Measurements from ENCODE around the gene COMMD7.

COMMD7 gene

DNA sequence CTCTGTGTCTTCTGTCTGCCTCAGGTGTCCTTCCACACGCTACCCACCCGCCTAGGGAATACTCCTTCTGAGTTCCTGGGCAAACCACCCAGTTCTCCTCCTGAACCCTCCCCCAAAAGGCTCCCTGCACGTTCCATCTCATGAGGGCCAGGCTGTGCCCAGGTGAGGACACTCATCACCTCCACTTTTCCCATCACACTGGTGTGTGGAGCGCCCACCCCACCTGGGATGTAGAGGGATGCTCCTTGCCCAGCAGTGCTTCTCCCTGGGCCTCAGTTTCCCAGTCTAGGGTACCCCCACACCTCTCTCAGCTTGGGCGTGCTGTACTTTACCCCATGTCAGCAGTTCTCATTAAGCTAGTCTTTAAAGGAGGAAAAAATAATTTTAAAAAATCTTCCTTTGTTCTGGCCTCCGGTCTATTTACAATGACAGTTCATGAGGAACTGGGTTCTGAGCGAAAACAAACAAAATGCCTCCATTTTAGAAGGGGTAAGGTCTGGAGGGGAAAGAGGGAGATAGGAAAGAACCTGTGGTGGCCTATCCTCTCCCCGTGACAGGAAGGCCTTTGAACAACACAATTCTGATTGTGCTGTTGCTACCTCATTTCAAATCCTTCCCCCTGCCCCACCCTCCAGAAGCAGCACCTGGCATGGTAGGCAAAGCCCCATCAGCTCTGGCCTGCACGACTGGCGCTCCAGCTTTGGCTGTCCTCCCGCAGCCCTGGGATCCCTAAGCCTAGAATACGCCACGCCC is 67.9 kb downstream of the COMMD7 start:
- no peak for DNase-seq

DNA sequence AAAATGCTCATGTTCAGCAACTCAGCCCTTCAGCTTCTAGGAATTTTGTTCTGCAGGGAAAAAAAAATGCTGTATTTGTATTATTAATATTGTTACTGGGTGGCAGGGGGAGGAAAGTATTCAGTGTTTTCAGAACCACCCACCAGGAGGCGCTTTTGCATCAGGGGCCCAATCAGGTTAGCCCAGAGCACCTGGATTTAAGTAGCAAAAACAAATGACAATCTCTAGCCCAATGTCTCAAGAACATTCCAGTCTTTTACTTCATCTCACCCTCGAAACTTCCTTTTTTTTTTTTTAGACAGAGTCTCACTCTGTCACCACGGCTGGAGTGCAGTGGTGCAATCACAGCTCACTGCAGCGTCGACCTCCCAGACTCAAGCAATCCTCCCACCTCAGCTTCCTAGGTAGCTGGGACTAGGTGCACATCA is 68.9 kb downstream of the COMMD7 start:
- peak; percentile 31 to 73 (median 56) for DNase-seq

DNA sequence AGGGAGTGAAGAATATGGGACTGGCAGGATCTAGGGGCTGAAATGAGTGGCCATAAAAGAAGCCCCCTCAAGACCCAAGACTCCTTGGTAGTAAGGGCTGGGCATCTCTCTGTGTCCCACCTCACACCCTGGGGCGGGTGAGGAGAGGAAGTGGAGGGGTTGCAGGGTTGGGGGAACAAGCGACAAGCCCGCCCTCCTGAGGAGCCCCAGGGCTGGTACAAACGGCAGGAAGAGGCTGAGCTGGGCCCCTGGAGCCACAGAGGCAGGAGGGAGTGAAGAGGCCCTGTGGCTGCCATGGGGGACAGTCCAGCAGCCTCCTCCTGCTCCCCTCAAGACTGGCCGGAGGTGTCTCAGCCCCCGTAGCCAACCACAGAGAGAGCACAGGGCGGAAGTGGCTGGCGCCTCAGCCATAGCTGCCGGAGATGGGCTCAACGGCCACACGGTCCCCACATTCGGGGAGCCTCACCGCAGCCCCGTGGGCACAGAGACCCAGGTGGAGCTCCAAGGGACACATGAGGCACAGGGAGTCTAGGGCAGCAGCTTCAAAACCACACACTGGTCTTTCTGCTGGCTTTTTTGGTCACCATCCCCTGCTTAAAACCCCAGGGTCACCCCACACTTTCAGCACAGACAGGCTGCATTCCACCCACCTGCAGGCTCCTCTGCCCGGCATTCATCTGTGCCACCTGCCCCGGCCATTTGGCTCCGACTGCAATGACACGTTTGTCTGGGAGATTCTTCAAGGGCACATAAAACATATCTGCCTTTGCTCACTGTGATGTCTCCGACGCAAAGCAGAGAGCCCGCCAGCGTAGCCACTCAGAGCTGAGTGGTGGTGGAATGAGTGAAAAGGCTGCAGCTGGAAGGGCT is 70.0 kb downstream of the COMMD7 start:
- peak in 3 of 6 experiments; percentile 6 to 8 (median 8) for DNase-seq

DNA sequence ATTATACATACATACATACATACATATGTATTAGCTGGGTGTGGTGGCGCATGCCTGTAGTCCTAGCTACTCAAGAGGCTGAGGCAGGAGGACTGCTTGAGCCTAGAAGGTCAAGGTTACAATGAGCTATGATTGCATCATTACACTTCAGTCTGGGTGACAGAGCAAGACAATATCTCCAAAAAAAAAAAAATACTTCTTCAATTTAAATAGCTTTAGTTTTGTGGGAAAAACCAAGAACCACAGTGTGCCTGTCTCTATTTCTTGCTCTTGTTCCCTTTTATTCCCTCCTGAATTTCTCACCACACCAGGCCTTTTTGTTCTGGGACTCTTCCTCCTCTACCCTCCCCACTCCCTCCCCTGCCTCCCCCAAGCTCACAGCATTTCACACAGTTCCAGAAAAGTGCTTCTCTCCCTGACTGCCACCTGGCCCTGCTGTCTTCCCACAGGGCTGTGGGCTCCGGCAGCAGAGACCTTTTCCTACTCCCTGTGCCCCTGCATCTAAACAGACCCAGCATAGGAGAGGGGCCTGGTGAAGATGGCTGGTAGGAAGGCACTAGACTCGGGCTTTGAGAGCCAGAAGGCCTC is 70.8 kb downstream of the COMMD7 start:
- no peak for DNase-seq

DNA sequence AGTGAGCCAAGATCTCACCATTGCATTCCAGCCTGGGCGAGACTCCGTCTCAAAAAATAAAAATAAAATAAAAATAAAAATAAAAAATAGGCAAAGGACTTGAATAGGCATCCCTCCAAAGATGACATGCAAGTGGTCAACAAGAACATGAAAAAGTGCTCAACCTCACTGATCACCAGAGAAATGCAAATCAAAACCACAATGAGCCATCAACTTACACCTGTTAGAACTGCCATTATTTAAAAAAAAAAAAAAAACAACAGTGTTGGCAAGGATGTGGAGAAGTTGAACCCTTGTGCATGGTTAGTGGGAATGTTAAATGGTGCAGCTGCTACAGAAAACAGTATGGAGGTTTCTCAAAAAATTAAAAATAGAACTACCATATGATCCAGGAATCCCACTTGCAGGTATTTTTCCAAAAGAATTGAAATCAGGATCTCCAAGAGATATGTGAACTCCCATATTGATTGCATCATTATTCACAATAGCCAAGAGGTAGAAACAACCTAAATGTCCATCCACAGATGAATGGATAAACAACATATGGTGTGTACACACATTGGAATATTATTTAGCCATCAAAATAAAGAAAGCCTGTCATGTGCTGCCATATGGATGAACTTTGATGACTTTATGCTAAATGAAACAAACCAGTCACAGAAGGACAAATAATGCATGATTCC is 72.4 kb downstream of the COMMD7 start:
- DNase-seq, result no peak

DNA sequence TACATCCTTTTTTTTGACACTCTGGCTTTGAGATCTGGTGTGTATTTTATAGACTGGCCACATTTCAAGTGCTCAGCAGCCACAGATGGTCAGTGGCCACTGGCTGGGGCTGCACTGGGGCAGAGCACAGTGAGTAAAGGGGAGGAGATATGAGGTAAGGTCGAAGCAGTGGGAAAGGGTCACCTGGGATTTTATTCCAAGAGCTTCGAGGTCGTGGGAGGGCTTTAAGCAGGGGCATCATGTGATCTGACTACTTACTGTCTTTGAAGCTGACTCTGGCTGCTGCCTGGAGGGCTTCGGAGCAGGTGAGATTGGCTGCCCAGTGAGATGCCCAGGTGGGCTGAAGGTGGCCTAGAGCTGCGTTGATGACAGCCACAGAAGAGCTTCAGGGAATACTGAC is 76.2 kb downstream of the COMMD7 start:
- DNase-seq, result no peak

DNA sequence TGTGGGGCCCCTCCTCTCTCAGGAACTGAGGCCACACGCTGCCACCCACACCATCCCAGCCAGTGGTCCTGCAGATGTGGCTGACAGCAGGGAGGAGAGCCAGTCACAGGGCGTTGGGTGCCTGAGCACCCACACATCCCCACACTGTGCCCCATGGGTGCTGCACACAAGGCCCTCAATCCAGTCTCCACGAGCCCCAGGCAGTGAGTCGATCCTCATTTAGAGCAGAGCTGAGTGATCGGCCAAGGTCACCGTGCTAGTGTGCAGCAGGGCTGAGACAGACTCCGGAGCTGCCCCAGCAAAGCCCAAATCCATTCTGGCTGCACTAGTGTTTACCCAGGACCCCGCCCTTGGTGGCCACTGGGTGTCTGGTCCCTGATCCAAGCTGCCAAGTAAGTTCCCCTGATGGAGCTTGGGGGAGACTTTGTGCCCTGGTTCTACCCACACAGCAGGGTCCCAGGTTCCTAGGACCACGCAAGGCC is 78.5 kb downstream of the COMMD7 start:
- DNase-seq, result no peak

DNA sequence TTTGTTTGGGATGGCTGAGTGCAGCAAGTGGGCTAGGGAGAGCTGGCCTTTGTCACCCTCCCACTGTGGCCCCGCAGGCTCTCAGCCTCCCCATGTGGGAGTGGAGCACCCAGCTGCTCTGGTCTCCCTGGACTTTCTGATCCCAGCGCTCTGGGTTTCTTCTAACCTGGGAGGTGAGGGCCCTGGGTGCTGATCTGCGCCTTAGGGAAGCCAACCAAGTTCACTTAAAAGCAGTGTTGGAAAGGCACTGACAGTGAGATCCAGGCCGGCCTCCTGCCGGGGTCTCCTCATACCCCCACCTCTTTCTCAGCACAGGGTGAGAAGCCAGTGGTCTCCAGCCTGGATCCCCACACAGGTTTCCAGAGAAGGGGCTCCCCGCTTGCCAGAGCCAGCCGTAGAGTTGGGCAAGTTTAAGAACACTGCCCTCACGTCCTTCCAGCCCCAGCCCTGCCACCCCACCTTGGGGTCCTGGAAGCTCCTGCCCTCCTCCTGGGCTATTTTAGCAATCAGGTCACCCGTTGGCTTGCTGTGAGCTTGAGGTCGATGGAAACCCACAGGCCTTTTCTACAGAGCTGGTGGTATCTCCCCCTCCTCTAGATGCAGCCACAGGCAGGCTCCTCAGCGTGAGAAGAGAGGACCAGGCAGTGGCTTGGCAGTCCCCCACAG is 79.1 kb downstream of the COMMD7 start:
- DNase-seq, result no peak

DNA sequence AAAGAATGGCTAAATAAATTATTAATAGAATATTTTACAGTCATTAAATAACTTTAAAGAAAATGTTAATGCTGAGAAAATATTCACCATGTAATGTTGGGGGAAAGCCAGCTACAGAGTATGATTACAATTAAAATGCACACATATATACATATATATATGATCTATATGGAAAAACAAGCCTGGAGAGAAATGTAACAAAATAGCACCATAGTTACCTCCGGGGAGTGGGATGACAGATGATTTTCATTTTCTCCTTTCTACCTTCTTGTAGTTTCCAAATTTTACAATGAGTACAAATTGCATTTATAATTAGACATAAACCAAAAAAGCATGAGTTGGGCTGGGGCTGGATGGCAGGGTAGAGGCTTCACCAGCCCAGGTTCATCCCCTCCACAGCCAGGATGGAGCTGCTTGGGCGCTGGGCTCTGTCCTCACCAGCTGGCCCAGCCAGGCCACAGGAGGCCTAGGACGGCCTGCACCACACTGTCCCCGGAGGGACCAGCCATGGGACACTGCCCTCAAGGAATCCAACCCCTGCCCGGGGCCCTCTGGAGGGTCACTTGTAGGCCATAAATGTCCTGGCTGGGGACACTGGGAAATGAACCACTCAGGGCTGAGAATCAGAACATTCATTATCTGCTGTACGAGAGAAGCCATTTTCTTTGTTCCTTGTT is 79.8 kb downstream of the COMMD7 start:
- DNase-seq, result no peak

DNA sequence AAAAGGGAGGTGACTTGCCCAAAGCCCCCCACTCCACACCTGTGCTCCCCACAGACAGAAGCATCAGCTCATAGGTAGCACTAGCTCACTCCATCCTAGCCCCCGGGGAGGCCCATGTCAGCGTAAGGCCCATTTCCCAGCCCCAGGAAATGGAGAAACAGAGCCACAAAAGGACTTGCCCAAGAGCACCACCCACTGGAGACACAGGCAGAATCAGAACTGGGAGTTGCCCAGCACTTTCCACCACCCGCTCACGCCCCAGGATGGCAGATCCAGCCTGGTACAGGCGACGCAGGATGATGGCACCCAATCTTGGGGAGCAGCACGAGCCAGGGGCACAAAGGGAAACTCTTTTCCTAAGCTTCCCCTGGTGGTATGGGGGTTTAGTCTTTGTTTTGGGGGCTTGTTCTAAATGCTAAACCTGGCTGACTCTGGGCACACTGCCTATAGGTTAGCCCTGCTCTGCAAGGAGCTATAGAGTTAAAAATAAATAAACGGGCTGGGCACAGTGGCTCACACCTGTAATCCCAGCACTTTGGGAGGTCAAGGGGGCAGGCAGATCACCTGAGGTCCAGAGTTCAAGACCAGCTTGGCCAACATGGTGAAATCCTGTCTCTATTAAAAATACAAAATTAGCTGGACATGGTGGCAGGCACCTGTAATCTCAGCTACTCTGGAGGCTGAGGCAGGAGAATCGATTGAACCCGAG is 81.3 kb downstream of the COMMD7 start:
- no peak for DNase-seq

DNA sequence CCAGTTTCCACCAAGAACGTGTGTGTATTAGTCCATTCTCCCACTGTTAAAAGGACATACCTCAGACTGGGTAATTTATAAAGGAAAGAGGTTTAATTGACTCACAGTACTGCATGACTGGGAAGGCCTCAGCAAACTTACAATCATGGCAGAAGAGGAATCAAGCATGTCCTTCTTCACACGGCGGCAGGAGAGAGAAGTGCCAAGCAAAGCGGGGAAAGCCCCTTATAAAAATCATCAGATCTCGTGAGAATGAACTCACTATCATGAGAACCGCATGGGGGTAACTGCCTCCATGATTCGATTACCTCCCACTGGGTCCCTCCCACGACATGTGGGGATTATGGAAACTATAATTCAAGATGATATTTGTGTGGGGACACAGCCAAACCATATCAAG is 82.6 kb downstream of the COMMD7 start:
- DNase-seq, result no peak

DNA sequence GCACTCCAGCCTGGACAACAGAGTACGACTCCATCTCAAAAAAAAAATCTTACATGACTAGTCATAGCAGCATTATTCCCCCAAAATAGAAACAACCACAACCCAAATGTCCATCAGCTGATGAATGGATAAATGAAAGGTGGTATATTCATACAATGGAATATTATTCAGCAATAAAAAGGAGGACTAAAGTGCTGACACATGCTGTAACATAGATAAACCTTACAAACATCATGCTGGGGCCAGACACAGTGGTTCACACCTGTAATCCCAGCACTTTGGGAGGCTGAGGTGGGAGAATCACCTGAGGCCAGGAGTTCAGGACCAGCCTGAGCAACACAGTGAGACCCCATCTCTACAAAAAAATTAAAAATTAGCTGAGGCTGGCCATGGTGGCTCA is 86.4 kb downstream of the COMMD7 start:
- no peak for DNase-seq

DNA sequence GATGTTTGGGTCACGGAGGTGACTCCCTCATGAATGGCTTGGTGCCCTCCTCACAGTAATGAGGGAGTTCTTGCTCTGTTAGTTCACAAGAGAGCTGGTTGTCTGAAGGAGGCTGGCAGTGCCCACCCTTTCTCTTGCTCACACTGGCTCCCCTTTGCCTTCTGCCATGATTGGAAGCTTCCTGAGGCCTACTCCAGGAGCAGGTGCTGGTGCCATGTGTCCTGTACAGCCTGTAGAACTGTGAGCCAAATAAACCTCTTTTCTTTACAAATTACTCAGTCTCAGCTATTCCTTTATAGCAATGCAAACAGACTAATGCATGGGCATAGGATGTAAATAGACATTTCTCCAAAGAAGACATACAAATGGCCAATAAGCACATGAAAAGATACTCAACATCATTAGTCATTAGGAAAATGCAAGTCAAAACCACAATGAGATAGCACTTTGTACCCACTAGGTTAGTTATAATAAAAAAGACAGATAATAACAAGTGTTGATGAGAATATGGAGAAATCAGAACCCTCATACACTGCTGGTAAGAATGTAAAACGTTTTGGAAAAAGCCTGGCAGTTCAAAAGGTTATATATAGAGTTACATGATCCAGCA is 87.3 kb downstream of the COMMD7 start:
- no peak for DNase-seq

DNA sequence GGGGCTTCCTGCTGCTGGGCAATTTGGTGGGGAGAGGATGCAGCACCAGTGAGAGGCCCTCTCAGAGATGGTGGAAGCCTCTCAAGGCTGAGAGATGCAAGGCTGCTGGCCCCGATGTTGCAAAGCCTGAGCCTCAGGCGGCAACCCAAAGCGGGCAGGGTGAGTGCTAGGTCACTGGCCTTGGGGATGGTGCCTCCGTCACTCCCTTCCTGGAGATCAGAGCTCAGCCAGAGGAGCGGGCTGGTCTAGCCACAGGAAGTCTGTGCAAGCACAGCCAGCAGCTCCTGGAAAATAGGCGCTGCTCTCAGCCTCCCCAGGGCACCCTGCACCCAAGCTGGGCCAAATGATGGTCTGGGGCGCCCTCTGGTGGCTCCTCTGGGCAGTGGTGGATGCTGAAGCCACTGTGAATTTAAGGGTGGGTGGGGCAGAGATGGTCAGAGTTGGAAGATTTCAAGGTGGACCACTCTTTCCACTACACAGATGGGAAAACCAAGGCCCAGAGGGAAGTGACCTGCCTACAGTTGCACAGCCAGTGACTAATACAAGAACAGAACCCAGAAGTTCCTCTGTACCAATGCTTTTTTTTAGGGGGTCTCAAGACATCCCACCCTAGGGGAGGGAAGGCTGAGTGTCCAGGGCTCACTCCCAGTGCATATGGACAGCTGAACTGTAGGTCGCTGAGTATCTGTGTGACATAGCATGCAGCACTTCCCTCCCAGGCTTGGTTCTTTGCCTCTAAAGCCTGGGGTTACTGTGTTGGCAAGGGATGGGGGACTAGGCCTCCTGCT is 90.3 kb downstream of the COMMD7 start:
- peak; percentile 68 to 91 (median 85) for DNase-seq

Measured in stimulated activated naive CD4-positive, alpha-beta T cell (primary cell).